Breast epithelium (tissue), 4 donors: ENCODE results near the gene CHMP1B. TPM values are rescaled to one million over a fixed set of nuclear protein-coding genes. Genes with fewer than 3 reads are reported as not detected.
A peak's percentile ranks its signal among the peaks of the same experiment; 100 is the strongest.

Experiments used
- DNase-seq, 2 donors: peaks; one replicate each; pipeline ENCODE4 v3.0.0-alpha.2; 2019; ENCODE audit warnings: low spot score in 2 of 2
- H3K27ac ChIP-seq, 2 donors: fragments of 200-600 bp; sonication (generic) in 1 of 2; one replicate each; pipeline ENCODE4 v1.5.1; 2016 to 2019; ENCODE audit warnings: mild to moderate bottlenecking in 1 of 2
- H3K27me3 ChIP-seq, 2 donors: fragments of 200-600 bp; sonication (generic) in 1 of 2; one replicate each; pipeline versions ENCODE4 v1.5.1 to v1.6.0; 2017 to 2019; ENCODE audit warnings: control low read depth in 1 of 2, mild to moderate bottlenecking in 1 of 2
- H3K36me3 ChIP-seq: fragments of 200-600 bp; one replicate; pipeline ENCODE4 v1.5.1; 2019
- H3K4me1 ChIP-seq, 2 donors: fragments of 200-600 bp; sonication (generic); one replicate each; pipeline ENCODE4 v1.5.1; 2016 to 2019; ENCODE audit warnings: control low read depth in 1 of 2
- H3K4me3 ChIP-seq, 3 donors: fragments of 200-600 bp; sonication (generic); 1 replicate in 2 of 3; 2 replicates in 1 of 3; pipeline ENCODE4 v1.5.1; 2016 to 2019; ENCODE audit warnings: mild to moderate bottlenecking in 3 of 3, moderate library complexity in 2 of 3
- H3K9me3 ChIP-seq, 2 donors: fragments of 200-600 bp; sonication (generic) in 1 of 2; one replicate each; pipeline ENCODE4 v1.5.1; 2016 to 2019; ENCODE audit warnings: control low read depth in 1 of 2
- POLR2A ChIP-seq: fragments of 450-650 bp; IDR thresholded peaks from one replicate; pipeline ENCODE4 v1.6.1; 2016; ENCODE audit warnings: antibody characterized with exemption, mild to moderate bottlenecking, moderate library complexity
- POLR2AphosphoS5 ChIP-seq, 3 donors: sonication (generic); formaldehyde crosslinking; IDR thresholded peaks; one replicate each; pipeline ENCODE4 v1.6.1; 2017; ENCODE audit warnings: antibody characterized with exemption in 3 of 3
- intact Hi-C: fragments of 100-400 bp; cut with DNase I; formaldehyde crosslinking; loops from one replicate; pipeline ENCODE4 v1.15.1; 2023; ENCODE audit warnings: low total_unique reads
- total RNA-seq, 3 donors: library from RNA; depleted of rRNA; stranded (reverse); fragments of >200 nt; gene quantifications; one replicate each; pipeline ENCODE4 v1.1.0, GENCODE V29; 2016
- TF ChIP-seq, protein P1 (sequence below), 3 donors: fragments of 450-650 bp; IDR thresholded peaks; one replicate each; pipeline ENCODE4 v1.5.1; 2016 to 2017; ENCODE audit warnings: antibody characterized with exemption in 3 of 3, mild to moderate bottlenecking in 3 of 3, moderate library complexity in 3 of 3

CHMP1B gene
- total RNA-seq, 3 donors from 2014 or later = 41.0 to 63.4 (median 44.8) TPM

DNA sequence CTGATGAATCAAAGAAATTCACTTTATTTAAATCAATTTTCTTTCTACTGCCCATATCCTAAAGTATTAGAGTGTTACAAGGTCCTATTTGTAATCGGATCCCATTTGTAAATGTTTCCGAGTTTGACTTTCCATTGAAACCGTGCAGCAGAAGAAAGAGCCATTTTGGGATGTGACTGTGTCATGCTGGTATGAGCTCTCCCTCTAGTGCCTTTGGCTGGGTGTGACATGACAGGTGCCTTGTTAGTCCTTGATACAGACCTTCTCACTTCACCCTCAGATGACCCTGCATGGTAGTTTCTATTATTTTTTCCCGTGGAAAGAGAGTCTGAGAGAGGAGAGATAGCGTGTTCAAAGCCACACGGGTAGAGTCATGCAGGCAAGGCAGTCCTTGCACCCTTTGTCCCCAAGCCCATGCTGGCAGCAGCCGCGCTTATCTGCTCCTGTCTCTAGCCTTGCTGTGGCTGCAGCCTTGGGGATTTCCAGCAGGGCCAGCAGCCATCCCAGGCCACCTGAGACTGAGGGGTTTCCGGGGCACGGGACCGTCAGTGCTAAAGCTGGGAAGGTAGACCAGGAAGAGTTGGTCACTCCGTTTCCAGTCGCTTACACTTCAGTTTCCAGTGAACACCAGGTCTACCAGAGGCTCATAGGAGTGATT, 21.4 kb downstream of the CHMP1B start:
- Histone ChIP-seq H3K36me3 (no peaks in the 10 kb centered on the region), H3K4me1 (no peaks in the 10 kb centered on the region), H3K27me3 (no peaks in the 10 kb centered on the region), H3K27ac (no peak overlapping the region), H3K9me3 (no peaks in the 10 kb centered on the region), H3K4me3 (no peak overlapping the region)
- TF ChIP-seq POLR2A = no peak
- TF ChIP-seq, protein P1, sequence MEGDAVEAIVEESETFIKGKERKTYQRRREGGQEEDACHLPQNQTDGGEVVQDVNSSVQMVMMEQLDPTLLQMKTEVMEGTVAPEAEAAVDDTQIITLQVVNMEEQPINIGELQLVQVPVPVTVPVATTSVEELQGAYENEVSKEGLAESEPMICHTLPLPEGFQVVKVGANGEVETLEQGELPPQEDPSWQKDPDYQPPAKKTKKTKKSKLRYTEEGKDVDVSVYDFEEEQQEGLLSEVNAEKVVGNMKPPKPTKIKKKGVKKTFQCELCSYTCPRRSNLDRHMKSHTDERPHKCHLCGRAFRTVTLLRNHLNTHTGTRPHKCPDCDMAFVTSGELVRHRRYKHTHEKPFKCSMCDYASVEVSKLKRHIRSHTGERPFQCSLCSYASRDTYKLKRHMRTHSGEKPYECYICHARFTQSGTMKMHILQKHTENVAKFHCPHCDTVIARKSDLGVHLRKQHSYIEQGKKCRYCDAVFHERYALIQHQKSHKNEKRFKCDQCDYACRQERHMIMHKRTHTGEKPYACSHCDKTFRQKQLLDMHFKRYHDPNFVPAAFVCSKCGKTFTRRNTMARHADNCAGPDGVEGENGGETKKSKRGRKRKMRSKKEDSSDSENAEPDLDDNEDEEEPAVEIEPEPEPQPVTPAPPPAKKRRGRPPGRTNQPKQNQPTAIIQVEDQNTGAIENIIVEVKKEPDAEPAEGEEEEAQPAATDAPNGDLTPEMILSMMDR (IDR thresholded peaks at IDR 0.05) = peak in 1 of 3 donors; percentile 22
- intact Hi-C loops = no loop called here
- DNase-seq = no peak

DNA sequence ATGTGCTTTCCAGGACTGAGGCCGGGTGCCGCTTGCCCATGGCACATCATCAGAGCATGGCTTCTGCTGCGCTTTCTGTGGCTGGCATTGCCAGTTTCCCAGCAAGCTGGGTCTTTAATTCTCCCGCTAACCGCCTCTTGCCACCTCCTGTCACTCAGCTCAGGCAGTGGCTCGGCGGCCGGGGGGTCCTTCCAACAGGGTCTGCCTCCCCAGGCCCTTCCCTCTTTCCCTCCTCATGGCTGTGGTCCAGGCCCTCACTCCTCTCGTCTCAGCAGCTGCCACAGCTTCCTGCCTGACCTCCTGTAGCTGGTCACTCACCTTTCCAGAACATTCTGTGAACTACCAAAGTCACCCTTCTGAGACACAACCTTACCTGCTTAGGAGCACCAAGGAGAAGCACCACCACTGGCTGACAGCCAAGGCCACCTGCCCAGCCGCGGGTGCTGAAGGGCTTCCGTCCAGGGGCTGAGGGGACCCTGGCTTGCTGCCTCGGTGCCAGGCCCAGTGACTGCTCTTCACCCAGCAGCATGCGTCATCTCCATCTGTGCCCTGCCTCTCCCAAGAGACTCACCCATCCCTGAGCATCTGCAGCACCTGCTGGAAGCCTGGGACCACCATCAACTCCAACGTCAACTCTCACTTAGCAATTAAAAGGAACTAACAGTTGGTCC, 22.6 kb downstream of the CHMP1B start:
- DNase-seq = no peak
- intact Hi-C loops = no loop called here
- H3K27ac ChIP-seq = no peak overlapping the region
- no peaks in the 10 kb centered on the region for H3K9me3 ChIP-seq
- TF ChIP-seq POLR2A (no peak), POLR2AphosphoS5 (IDR thresholded peaks at IDR 0.05) (no peak)
- TF ChIP-seq, protein P1 (IDR thresholded peaks at IDR 0.05) = no peak
- no peak overlapping the region for H3K4me3 ChIP-seq
- no peaks in the 10 kb centered on the region for H3K27me3 ChIP-seq
- no peaks in the 10 kb centered on the region for H3K36me3 ChIP-seq
- H3K4me1 ChIP-seq = no peaks in the 10 kb centered on the region

DNA sequence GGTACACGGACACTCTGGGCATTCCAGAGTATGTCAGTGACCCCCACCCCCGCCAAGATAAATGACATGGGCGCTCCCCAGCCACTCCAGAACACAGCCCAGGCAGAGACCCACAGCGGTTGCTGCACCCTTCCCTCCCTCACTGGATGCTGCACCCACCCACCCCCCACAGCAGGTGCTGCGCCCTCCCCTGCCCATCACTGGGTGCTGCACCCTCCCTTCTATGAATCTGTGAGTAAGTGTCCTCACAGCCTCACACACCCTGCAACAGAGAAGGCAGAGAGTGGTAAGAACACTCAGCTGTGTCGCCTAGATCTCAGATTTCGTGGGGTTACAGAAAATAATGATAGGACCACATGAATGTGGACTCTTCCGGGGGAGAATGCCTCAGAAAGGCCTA, 23.5 kb downstream of the CHMP1B start:
- TF ChIP-seq, protein P1 (IDR thresholded peaks at IDR 0.05) = no peak
- no peak for TF ChIP-seq POLR2AphosphoS5 (IDR thresholded peaks at IDR 0.05)
- no peak for TF ChIP-seq POLR2A
- no peaks in the 10 kb centered on the region for H3K27me3 ChIP-seq
- no peak for DNase-seq
- intact Hi-C loops = no loop called here
- H3K4me3 ChIP-seq = no peak overlapping the region
- no peaks in the 10 kb centered on the region for H3K4me1 ChIP-seq
- no peak overlapping the region for H3K27ac ChIP-seq
- H3K36me3 ChIP-seq = no peaks in the 10 kb centered on the region
- no peaks in the 10 kb centered on the region for H3K9me3 ChIP-seq

DNA sequence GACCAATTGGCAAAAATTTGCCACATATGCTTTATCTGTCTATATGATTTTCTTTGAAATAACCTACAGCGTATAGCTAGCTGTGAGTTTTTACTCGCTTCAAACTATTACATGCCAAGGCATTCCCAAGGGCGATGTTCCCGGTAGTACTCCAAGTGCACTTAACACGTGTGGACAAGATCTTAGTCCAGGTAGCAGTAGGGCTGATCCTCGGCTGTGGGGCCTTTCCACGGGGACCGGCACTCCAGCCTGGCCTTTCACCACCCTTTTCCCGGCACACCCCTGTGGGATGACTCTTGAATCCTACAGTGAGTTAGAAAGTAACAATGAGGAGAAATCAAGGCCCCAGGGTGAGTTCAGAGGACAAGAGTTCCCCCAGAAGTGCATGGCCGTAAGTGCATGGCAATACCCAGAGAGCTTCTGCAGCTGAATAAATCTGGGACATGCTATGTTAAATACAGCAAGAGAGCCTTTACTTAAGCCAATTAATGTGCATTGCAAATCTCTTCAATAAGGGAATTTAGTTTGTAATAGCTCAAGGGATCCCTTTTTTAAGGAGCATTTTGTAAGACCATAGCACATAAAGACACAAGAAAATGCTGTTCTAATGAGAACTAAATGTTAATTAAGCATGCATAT, 26.4 kb downstream of the CHMP1B start:
- Histone ChIP-seq H3K4me1 (no peaks in the 10 kb centered on the region), H3K27ac (no peak overlapping the region), H3K4me3 (no peak overlapping the region), H3K36me3 (no peaks in the 10 kb centered on the region), H3K9me3 (no peaks in the 10 kb centered on the region), H3K27me3 (no peaks in the 10 kb centered on the region)
- intact Hi-C loops = no loop called here
- DNase-seq = no peak
- TF ChIP-seq, protein P1 (IDR thresholded peaks at IDR 0.05) = no peak
- TF ChIP-seq POLR2AphosphoS5 (IDR thresholded peaks at IDR 0.05) = no peak
- TF ChIP-seq POLR2A = no peak
